Tibial nerve (tissue), 4 donors: ENCODE measurements around the gene PPP1R14B. TPM values are rescaled to one million over a fixed set of nuclear protein-coding genes. Genes with fewer than 3 reads are reported as not detected.
A peak's percentile ranks its signal among the peaks of the same experiment; 100 is the strongest.

ENCODE experiments used
- DNase-seq, 2 donors: peaks; one replicate each; pipeline ENCODE4 v3.0.0-alpha.2; 2019; ENCODE audit warnings: low spot score in 2 of 2
- H3K27ac ChIP-seq, 4 donors: fragments of 200-600 bp; sonication (generic) in 3 of 4; one replicate each; pipeline ENCODE4 v1.5.1; 2017 to 2019; ENCODE audit warnings: mild to moderate bottlenecking in 1 of 4
- H3K27me3 ChIP-seq, 2 donors: fragments of 200-600 bp; sonication (generic) in 1 of 2; one replicate each; pipeline versions ENCODE4 v1.5.1 to v1.6.0; 2017 to 2019
- H3K36me3 ChIP-seq, 3 donors: fragments of 200-600 bp; sonication (generic); one replicate each; pipeline ENCODE4 v1.5.1; 2018 to 2019
- H3K4me1 ChIP-seq, 4 donors: fragments of 200-600 bp; sonication (generic) in 3 of 4; one replicate each; pipeline ENCODE4 v1.5.1; 2017 to 2019
- H3K4me3 ChIP-seq, 4 donors: fragments of 200-600 bp; sonication (generic) in 3 of 4; one replicate each; pipeline ENCODE4 v1.5.1; 2017 to 2019; ENCODE audit warnings: mild to moderate bottlenecking in 1 of 4, moderate library complexity in 1 of 4
- H3K9me3 ChIP-seq, 4 donors: fragments of 200-600 bp; sonication (generic) in 3 of 4; one replicate each; pipeline ENCODE4 v1.5.1; 2017 to 2019
- CTCF ChIP-seq, 5 experiments: fragments of 200-600 bp in 3 of 5; fragments of 450-650 bp in 2 of 5; sonication (generic) in 3 of 5; IDR thresholded peaks; one replicate each; pipeline ENCODE4 v1.5.1; 2016 to 2019; ENCODE audit warnings: antibody characterized with exemption in 5 of 5, mild to moderate bottlenecking in 3 of 5, moderate library complexity in 2 of 5
- EP300 ChIP-seq, 2 donors: sonication (generic); formaldehyde crosslinking; IDR thresholded peaks; one replicate each; pipeline ENCODE4 v1.6.1; 2017; ENCODE audit warnings: antibody characterized with exemption in 2 of 2, mild to moderate bottlenecking in 1 of 2
- POLR2A ChIP-seq, 2 donors: fragments of 450-650 bp; IDR thresholded peaks; one replicate each; pipeline ENCODE4 v1.6.1; 2017; ENCODE audit warnings: antibody characterized with exemption in 2 of 2, mild to moderate bottlenecking in 2 of 2, moderate library complexity in 2 of 2
- WGBS, 2 donors: methylation state at CpG; one replicate each; pipeline ENCODE4 v1.1.5; 2018; 5-methylcytosine and 5-hydroxymethylcytosine counted together
- total RNA-seq, 4 donors: library from RNA; depleted of rRNA; stranded (reverse); fragments of >200 nt; gene quantifications; one replicate each; pipeline ENCODE4 v1.1.0, GENCODE V29; 2016

Gene PPP1R14B
- total RNA-seq, 4 donors from 2014 or later = 79.7 to 187 (median 91.4) TPM

GRCh38 chr11:64230171-64230984 is 16.4 kb downstream of the PPP1R14B start, which contains the start of gene DNAJC4:
Gene DNAJC4, plus strand, starts transcription at chr11:64230548. Its CDS starts 307 bp downstream, at chr11:64230855.
- Histone ChIP-seq H3K36me3 (no peaks in the 10 kb centered on the region), H3K9me3 (no peaks in the 10 kb centered on the region), H3K4me3 (peak within 1 kb of the TSS; percentile 50 to 79 (median 62)), H3K4me1 (peaks cover 0 to 77% (median 42%) of the 10 kb centered on the region in 4 donors), H3K27me3 (no peaks in the 10 kb centered on the region), H3K27ac (peak within 1 kb of the TSS; percentile 87 to 96 (median 94))
- DNase-seq = peak; percentile 90 to 94
- TF ChIP-seq POLR2A (IDR thresholded peaks at IDR 0.05) = peak; percentile 37 to 59
- no peak for TF ChIP-seq CTCF (IDR thresholded peaks at IDR 0.05)
- peak; percentile 72 to 85 for TF ChIP-seq EP300 (IDR thresholded peaks at IDR 0.05)
- 0 to 2% methylated on average over 46 to 57 of the region's 62 CpGs for WGBS, 2 donors

- Histone ChIP-seq H3K27me3 (no peaks in the 10 kb centered on the region), H3K36me3 (no peaks in the 10 kb centered on the region), H3K9me3 (no peaks in the 10 kb centered on the region), H3K27ac (peak overlapping the region; percentile 87 to 96 (median 94)), H3K4me1 (peaks cover 0 to 77% (median 38%) of the 10 kb centered on the region in 4 donors), H3K4me3 (peak overlapping the region; percentile 50 to 79 (median 62))
- no peak for TF ChIP-seq CTCF (IDR thresholded peaks at IDR 0.05)
- TF ChIP-seq EP300 (IDR thresholded peaks at IDR 0.05) = no peak
- TF ChIP-seq POLR2A (IDR thresholded peaks at IDR 0.05) = no peak
- WGBS, 2 donors = 27 to 30% methylated on average over 11 to 13 of the region's 13 CpGs
- no peak for DNase-seq
These were observed 17.0 kb downstream of the PPP1R14B start for GRCh38 chr11:64229744-64230170.

- TF ChIP-seq CTCF (IDR thresholded peaks at IDR 0.05) (no peak), EP300 (IDR thresholded peaks at IDR 0.05) (no peak), POLR2A (IDR thresholded peaks at IDR 0.05) (no peak)
- peaks cover 0 to 82% (median 38%) of the 10 kb centered on the region in 4 donors for H3K4me1 ChIP-seq
These were observed 17.5 kb downstream of the PPP1R14B start for GRCh38 chr11:64229090-64229743.

GRCh38 chr11:64227405-64227956 is 19.3 kb downstream of the PPP1R14B start:
- Histone ChIP-seq H3K27me3 (no peaks in the 10 kb centered on the region), H3K36me3 (peaks cover 0 to 20% (median 0%) of the 10 kb centered on the region in 3 donors), H3K4me1 (peaks cover 0 to 65% (median 32%) of the 10 kb centered on the region in 4 donors), H3K9me3 (no peaks in the 10 kb centered on the region), H3K27ac (peak overlapping the region in 3 of 4 donors; percentile 90 to 96 (median 92)), H3K4me3 (peak overlapping the region in 3 of 4 donors; percentile 56 to 88 (median 73))
- WGBS, 2 donors = 73 to 79% methylated on average over 3 of the region's 3 CpGs
- DNase-seq = no peak
- TF ChIP-seq CTCF (IDR thresholded peaks at IDR 0.05) (no peak), POLR2A (IDR thresholded peaks at IDR 0.05) (no peak), EP300 (IDR thresholded peaks at IDR 0.05) (no peak)

More at GRCh38 chr11:64229090-64229743, 17.5 kb downstream of the PPP1R14B start:
- no peak for DNase-seq
- H3K4me3 ChIP-seq = peak overlapping the region in 1 of 4 donors; percentile 79
- H3K36me3 ChIP-seq = peaks cover 0 to 5% (median 0%) of the 10 kb centered on the region in 3 donors
- H3K27me3 ChIP-seq = no peaks in the 10 kb centered on the region
- peak overlapping the region in 3 of 4 donors; percentile 93 to 96 (median 95) for H3K27ac ChIP-seq
- WGBS, 2 donors = 90% methylated on average over 8 to 12 of the region's 12 CpGs
- no peaks in the 10 kb centered on the region for H3K9me3 ChIP-seq
